Mammary epithelial cell (primary cell): ENCODE measurements around the gene RGS14.

Experiments used
- CTCF ChIP-seq, 2 donors: IDR thresholded peaks in 1 of 2; conservative IDR thresholded peaks in 1 of 2; 2 replicates each; pipeline ENCODE4 v1.5.1; 2011 to 2012; ENCODE audit warnings: inconsistent platforms in 2 of 2, low read length in 2 of 2, mild to moderate bottlenecking in 2 of 2, control low read depth in 1 of 2, low read depth in 1 of 2; ENCODE audit not compliant: insufficient read depth in 1 of 2; ENCODE audit errors: extremely low read depth in 1 of 2
- EZH2 ChIP-seq: IDR thresholded peaks from 2 replicates; pipeline ENCODE4 v1.6.1; 2012; ENCODE audit warnings: low read length, inconsistent platforms, borderline replicate concordance

GRCh38 chr5:177370488-177371119 lies 12.9 kb downstream of the RGS14 start:
- TF ChIP-seq CTCF (conservative IDR thresholded peaks at IDR 0.05 in 1 of 2, IDR thresholded peaks at IDR 0.05 in 1 of 2; ENCODE audit: extremely low read depth in 1 of 2, insufficient read depth in 1 of 2, low read depth in 1 of 2, low read length in 2 of 2) (peak; percentile 20 to 46), EZH2 (no peak)
